Smooth muscle cell (in vitro differentiated cells): ENCODE data around the gene TDO2. TPM values are rescaled to one million over a fixed set of nuclear protein-coding genes. Genes with fewer than 3 reads are reported as not detected.

Source experiments
- DNase-seq: peaks from one replicate; lab custom pipeline; 2025; ENCODE audit not compliant: unreplicated experiment; lab: John Stamatoyannopoulos, UW
- H2AFZ ChIP-seq: fragments of 200-600 bp; sonication (generic); 2 replicates; pipeline ENCODE4 v1.6.0; 2016; ENCODE audit warnings: antibody characterized with exemption, low read depth, mild to moderate bottlenecking
- H3F3A ChIP-seq: fragments of 200-600 bp; sonication (generic); 2 replicates; pipeline ENCODE4 v1.6.0; 2017; ENCODE audit warnings: antibody characterized with exemption, low read depth
- H3K27ac ChIP-seq: fragments of 200-600 bp; sonication (generic); 2 replicates; pipeline ENCODE4 v1.5.1; 2016; ENCODE audit warnings: low read depth, mild to moderate bottlenecking
- H3K27me3 ChIP-seq: fragments of 200-600 bp; sonication (generic); 2 replicates; pipeline ENCODE4 v1.6.1; 2016; ENCODE audit warnings: low read depth, mild to moderate bottlenecking
- H3K36me3 ChIP-seq: fragments of 200-600 bp; sonication (generic); 2 replicates; pipeline ENCODE4 v1.5.1; 2016; ENCODE audit warnings: low read depth
- H3K4me1 ChIP-seq: fragments of 200-600 bp; sonication (generic); 2 replicates; pipeline ENCODE4 v1.5.1; 2016; ENCODE audit warnings: low read depth
- H3K4me2 ChIP-seq: fragments of 200-600 bp; sonication (generic); 2 replicates; pipeline ENCODE4 v1.6.0; 2016; ENCODE audit warnings: mild to moderate bottlenecking
- H3K4me3 ChIP-seq: fragments of 200-600 bp; sonication (generic); 2 replicates; pipeline ENCODE4 v1.5.1; 2016; ENCODE audit warnings: mild to moderate bottlenecking
- H3K79me2 ChIP-seq: fragments of 200-600 bp; sonication (generic); 2 replicates; pipeline ENCODE4 v1.6.0; 2016; ENCODE audit warnings: low read depth, mild to moderate bottlenecking
- H3K9ac ChIP-seq: fragments of 200-600 bp; sonication (generic); 2 replicates; pipeline ENCODE4 v1.6.0; 2016; ENCODE audit warnings: low read depth
- H3K9me3 ChIP-seq: fragments of 200-600 bp; sonication (generic); replicated peaks from 2 replicates; pipeline ENCODE4 v1.5.1; 2016; ENCODE audit warnings: low read depth
- H4K20me1 ChIP-seq: fragments of 200-600 bp; sonication (generic); 2 replicates; pipeline ENCODE4 v1.6.0; 2016; ENCODE audit warnings: low read depth
- WGBS: methylation state at CpG from one replicate; pipeline ENCODE4 v1.1.7; 2016; ENCODE audit warnings: low lambda C conversion rate; 5-methylcytosine and 5-hydroxymethylcytosine counted together
- polyA plus RNA-seq: library from polyadenylated mRNA; unstranded; fragments of >200 nt; fragmentation: Nextera tagmentation; extraction: Ambion mirVana; gene quantifications from 2 replicates; pipeline ENCODE4 v1.2.1, GENCODE V29; 2016
- total RNA-seq: library from RNA; depleted of rRNA; stranded (reverse); fragments of >200 nt; gene quantifications from 2 replicates; pipeline ENCODE4 v1.2.3, GENCODE V29; 2014
- TF ChIP-seq, protein P1 (sequence below): fragments of 200-600 bp; sonication (generic); IDR thresholded peaks from 2 replicates; pipeline ENCODE4 v1.5.1; 2017; ENCODE audit warnings: borderline replicate concordance, mild to moderate bottlenecking, antibody characterized with exemption; ENCODE audit not compliant: insufficient read depth, poor library complexity, severe bottlenecking

TDO2 gene
- total and polyA plus RNA-seq, 2 experiments from 2014 or later, result 151 to 180 TPM

DNA sequence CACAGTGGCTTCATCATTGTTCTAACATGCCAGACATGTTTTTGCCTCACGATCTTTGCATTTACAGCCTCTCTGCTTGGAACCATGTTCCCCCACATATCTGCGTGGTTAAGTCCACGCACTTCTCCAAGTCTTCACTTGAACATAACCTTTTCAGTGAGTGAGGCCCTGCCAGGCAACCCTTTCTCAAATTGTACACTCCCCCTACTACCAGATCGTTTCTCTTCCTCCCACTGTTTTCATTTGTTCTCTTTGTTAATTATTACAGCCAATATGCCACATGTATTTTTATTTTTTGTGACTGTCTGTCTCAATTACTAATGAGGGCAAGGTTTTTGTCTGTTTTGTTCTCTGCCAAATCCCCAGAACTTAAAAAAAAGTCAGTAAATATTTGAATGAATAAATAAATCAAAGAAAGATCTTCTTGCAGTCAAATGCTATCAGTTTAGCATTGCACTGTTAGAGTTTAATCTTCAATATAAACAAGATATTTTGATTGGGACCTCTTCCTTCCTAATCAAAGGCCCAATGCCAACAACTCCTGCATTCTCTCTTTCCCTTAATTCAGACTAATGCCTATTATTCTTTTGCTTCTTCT, 32.0 kb downstream of the TDO2 start:
- Histone ChIP-seq H2AFZ (peak overlapping the region; percentile 51), H3K4me2 (no peak overlapping the region), H3K36me3 (no peaks in the 10 kb centered on the region), H3K4me1 (no peaks in the 10 kb centered on the region), H3K9ac (no peak overlapping the region), H3K4me3 (no peak overlapping the region), H3K27me3 (no peaks in the 10 kb centered on the region), H3K9me3 (no peaks in the 10 kb centered on the region), H3K79me2 (no peaks in the 10 kb centered on the region), H3F3A (no peaks in the 10 kb centered on the region), H3K27ac (peak overlapping the region; percentile 59), H4K20me1 (no peaks in the 10 kb centered on the region)
- no peak for DNase-seq
- TF ChIP-seq, protein P1, sequence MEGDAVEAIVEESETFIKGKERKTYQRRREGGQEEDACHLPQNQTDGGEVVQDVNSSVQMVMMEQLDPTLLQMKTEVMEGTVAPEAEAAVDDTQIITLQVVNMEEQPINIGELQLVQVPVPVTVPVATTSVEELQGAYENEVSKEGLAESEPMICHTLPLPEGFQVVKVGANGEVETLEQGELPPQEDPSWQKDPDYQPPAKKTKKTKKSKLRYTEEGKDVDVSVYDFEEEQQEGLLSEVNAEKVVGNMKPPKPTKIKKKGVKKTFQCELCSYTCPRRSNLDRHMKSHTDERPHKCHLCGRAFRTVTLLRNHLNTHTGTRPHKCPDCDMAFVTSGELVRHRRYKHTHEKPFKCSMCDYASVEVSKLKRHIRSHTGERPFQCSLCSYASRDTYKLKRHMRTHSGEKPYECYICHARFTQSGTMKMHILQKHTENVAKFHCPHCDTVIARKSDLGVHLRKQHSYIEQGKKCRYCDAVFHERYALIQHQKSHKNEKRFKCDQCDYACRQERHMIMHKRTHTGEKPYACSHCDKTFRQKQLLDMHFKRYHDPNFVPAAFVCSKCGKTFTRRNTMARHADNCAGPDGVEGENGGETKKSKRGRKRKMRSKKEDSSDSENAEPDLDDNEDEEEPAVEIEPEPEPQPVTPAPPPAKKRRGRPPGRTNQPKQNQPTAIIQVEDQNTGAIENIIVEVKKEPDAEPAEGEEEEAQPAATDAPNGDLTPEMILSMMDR, result no peak
- 69% methylated on average over 4 of the region's 4 CpGs for WGBS

DNA sequence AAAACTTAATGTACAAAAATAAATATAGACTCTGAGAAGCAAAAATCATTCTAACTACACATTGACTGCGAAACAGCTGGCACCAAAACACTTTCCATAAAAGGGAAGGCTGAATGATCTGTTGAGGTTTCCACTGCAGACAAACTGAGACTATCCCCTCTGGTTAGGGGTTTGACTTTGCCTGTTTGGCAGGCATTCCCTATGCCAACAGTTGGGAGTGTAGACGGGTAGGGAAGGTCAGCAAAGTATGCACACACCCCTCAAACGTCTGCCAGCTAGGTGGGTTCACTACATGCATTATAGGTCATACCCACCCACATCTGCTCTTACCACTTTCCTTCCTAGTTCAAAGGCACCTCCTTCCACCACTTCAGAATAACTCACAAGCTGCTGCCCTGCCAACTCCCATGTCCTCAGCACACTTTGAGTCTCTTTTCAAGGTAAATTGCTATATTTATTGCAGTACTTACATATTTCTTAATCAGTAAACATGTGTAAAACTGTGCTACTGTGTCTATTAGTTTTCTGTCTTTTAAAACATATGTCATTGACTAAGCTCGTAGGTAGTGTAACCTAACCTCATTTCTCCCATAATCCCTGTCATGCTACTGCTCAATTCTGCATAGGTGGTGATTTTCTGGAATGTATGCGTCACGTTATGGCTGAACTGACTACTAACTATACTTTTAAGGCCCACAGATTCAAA, 37.7 kb downstream of the TDO2 start:
- no peaks in the 10 kb centered on the region for H3K36me3 ChIP-seq
- no peak overlapping the region for H3K9ac ChIP-seq
- no peak overlapping the region for H3K4me2 ChIP-seq
- H3K4me1 ChIP-seq, result no peaks in the 10 kb centered on the region
- no peak for DNase-seq
- no peak overlapping the region for H3K4me3 ChIP-seq
- TF ChIP-seq, protein P1, result no peak
- H3K27me3 ChIP-seq, result no peaks in the 10 kb centered on the region
- no peaks in the 10 kb centered on the region for H3K79me2 ChIP-seq
- H3K27ac ChIP-seq, result no peak overlapping the region
- H2AFZ ChIP-seq, result no peak overlapping the region
- no peaks in the 10 kb centered on the region for H4K20me1 ChIP-seq
- H3F3A ChIP-seq, result no peaks in the 10 kb centered on the region
- no peaks in the 10 kb centered on the region for H3K9me3 ChIP-seq
- 89% methylated on average over 6 of the region's 6 CpGs for WGBS

DNA sequence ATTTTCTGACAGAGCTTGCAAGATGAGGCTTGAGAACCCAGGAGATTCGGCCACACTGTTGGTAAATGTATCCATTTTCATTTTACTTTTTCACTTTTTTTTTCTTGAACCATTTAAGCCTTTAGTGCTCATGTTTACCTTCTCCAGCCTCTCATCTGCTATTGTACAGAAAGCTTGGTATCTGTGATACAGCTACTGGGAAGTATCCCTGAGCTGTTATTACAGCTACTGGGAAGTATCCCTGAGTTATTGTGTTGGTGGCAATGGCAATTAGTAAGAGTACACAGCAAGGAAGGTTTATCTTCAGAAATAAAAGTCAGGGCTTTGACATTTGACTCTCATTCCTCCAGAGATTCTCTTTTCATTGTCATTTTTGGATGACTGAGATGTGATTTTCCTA, 38.3 kb downstream of the TDO2 start:
- Histone ChIP-seq H3K4me3 (no peak overlapping the region), H3K4me1 (no peaks in the 10 kb centered on the region), H3K9me3 (no peaks in the 10 kb centered on the region), H3K79me2 (no peaks in the 10 kb centered on the region), H4K20me1 (no peaks in the 10 kb centered on the region), H3K27ac (no peak overlapping the region), H3K9ac (no peak overlapping the region), H3K27me3 (no peaks in the 10 kb centered on the region), H3K36me3 (no peaks in the 10 kb centered on the region), H3F3A (no peaks in the 10 kb centered on the region), H3K4me2 (no peak overlapping the region), H2AFZ (no peak overlapping the region)
- WGBS, result 100% methylated on average over 1 of the region's 1 CpG
- TF ChIP-seq, protein P1, result no peak
- DNase-seq, result no peak
